A549 (cell line): ENCODE data around the gene PITPNM2.

Experiments used
- CTCF ChIP-seq: fragments of >200 bp; sonication (Bioruptor Twin); formaldehyde crosslinking; IDR thresholded peaks from 3 replicates; pipeline ENCODE4 v1.5.1; 2016
- ESRRA ChIP-seq: fragments of 150-350 bp; IDR thresholded peaks from 2 replicates; pipeline ENCODE4 v1.6.1; 2014; ENCODE audit warnings: mild to moderate bottlenecking, low read length, borderline replicate concordance
- JUNB ChIP-seq: fragments of >200 bp; sonication (Bioruptor Twin); formaldehyde crosslinking; IDR thresholded peaks from 2 replicates; pipeline ENCODE4 v1.6.1; 2016
- MYC ChIP-seq: IDR thresholded peaks from 2 replicates; pipeline ENCODE4 v1.6.1; 2012; ENCODE audit warnings: mild to moderate bottlenecking, inconsistent platforms, low read length, improper control_type of control experiment, borderline replicate concordance
- PBX3 ChIP-seq: IDR thresholded peaks from 2 replicates; pipeline ENCODE4 v1.6.1; 2012
- REST ChIP-seq: fragments of 200-600 bp; sonication (generic); IDR thresholded peaks from 2 replicates; pipeline ENCODE4 v1.6.1; 2016; ENCODE audit warnings: antibody characterized with exemption, mild to moderate bottlenecking, moderate library complexity

- TF ChIP-seq CTCF (no peak), ESRRA (no peak), REST (no peak), MYC (no peak), PBX3 (no peak), JUNB (no peak)
Observed at GRCh38 chr12:123149501-123150274, 1.2 kb downstream of the PITPNM2 start.
